GM23248 (cell line): ENCODE measurements around the gene MSRB2. TPM values are rescaled to one million over a fixed set of nuclear protein-coding genes. Genes with fewer than 3 reads are reported as not detected.
A peak's percentile ranks its signal among the peaks of the same experiment; 100 is the strongest.

Experiments used
- DNase-seq: peaks from one replicate; pipeline ENCODE4 v3.0.0-alpha.2; 2015
- H2AFZ ChIP-seq: fragments of 200-600 bp; sonication (generic); 2 replicates; pipeline ENCODE4 v1.6.1; 2016; ENCODE audit warnings: antibody characterized with exemption
- H3F3A ChIP-seq: fragments of 200-600 bp; sonication (generic); 2 replicates; pipeline ENCODE4 v1.6.1; 2016; ENCODE audit warnings: mild to moderate bottlenecking, antibody characterized with exemption, mixed run types; ENCODE audit not compliant: insufficient read depth
- H3K27ac ChIP-seq: fragments of 200-600 bp; sonication (generic); 2 replicates; pipeline ENCODE4 v1.5.1; 2016; ENCODE audit warnings: mild to moderate bottlenecking
- H3K27me3 ChIP-seq: fragments of 200-600 bp; sonication (generic); replicated peaks from 2 replicates; pipeline ENCODE4 v1.6.1; 2016; ENCODE audit warnings: mild to moderate bottlenecking; ENCODE audit not compliant: insufficient read depth
- H3K36me3 ChIP-seq: fragments of 200-600 bp; sonication (generic); 2 replicates; pipeline ENCODE4 v1.6.1; 2016; ENCODE audit warnings: low read depth, mild to moderate bottlenecking
- H3K4me1 ChIP-seq: fragments of 200-600 bp; sonication (generic); 2 replicates; pipeline ENCODE4 v1.6.1; 2016; ENCODE audit warnings: mild to moderate bottlenecking; ENCODE audit not compliant: insufficient read depth
- H3K4me2 ChIP-seq: fragments of 200-600 bp; sonication (generic); one replicate; pipeline ENCODE4 v1.6.1; 2016; ENCODE audit warnings: mild to moderate bottlenecking; ENCODE audit not compliant: unreplicated experiment
- H3K4me3 ChIP-seq: fragments of 200-600 bp; sonication (generic); 2 replicates; pipeline ENCODE4 v1.5.1; 2016; ENCODE audit warnings: mild to moderate bottlenecking
- H3K79me2 ChIP-seq: fragments of 200-600 bp; sonication (generic); 2 replicates; pipeline ENCODE4 v1.6.1; 2016; ENCODE audit warnings: mild to moderate bottlenecking; ENCODE audit not compliant: insufficient read depth
- H3K9ac ChIP-seq: fragments of 200-600 bp; sonication (generic); 2 replicates; pipeline ENCODE4 v1.6.1; 2016; ENCODE audit warnings: mild to moderate bottlenecking
- H3K9me2 ChIP-seq: fragments of 200-600 bp; sonication (generic); 2 replicates; pipeline ENCODE4 v1.6.1; 2016; ENCODE audit warnings: mixed run types, mild to moderate bottlenecking, moderate library complexity; ENCODE audit not compliant: insufficient read depth
- H3K9me3 ChIP-seq: fragments of 200-600 bp; sonication (generic); one replicate; pipeline ENCODE4 v1.6.1; 2017; ENCODE audit warnings: low read depth
- H4K20me1 ChIP-seq: fragments of 200-600 bp; sonication (generic); 2 replicates; pipeline ENCODE4 v1.6.0; 2016; ENCODE audit not compliant: insufficient read depth
- EZH2 ChIP-seq: fragments of 200-600 bp; sonication (generic); IDR thresholded peaks from 2 replicates; pipeline ENCODE4 v1.6.1; 2018; ENCODE audit warnings: antibody characterized with exemption, mild to moderate bottlenecking; ENCODE audit not compliant: insufficient read depth, poor library complexity, severe bottlenecking
- EZH2phosphoT487 ChIP-seq: fragments of 200-600 bp; sonication (generic); IDR thresholded peaks from 2 replicates; pipeline ENCODE4 v1.6.1; 2018; ENCODE audit warnings: antibody characterized with exemption, moderate library complexity, mild to moderate bottlenecking, low read depth; ENCODE audit not compliant: insufficient read depth
- WGBS, 2 experiments: methylation state at CpG; one replicate each; pipeline ENCODE4 v1.1.6; 2015 to 2017; ENCODE audit warnings: low lambda C conversion rate in 2 of 2, low coverage in 1 of 2; ENCODE audit errors: missing lambda C conversion rate in 2 of 2; 5-methylcytosine and 5-hydroxymethylcytosine counted together
- in situ Hi-C: fragments of 300-500 bp; cut with MboI; formaldehyde crosslinking; loops from 2 replicates; pipeline ENCODE4 v1.15.0; 2020
- polyA plus RNA-seq: library from polyadenylated mRNA; unstranded; fragments of >200 nt; fragmentation: Nextera tagmentation; extraction: Ambion mirVana; gene quantifications from 2 replicates; pipeline ENCODE4 v1.2.1, GENCODE V29; 2016
- total RNA-seq: library from RNA; depleted of rRNA; stranded (reverse); fragments of >200 nt; shearing (Covaris generic); gene quantifications from 2 replicates; pipeline ENCODE4 v1.2.3, GENCODE V29; 2014

Gene MSRB2
- total and polyA plus RNA-seq, 2 experiments from 2014 or later, result 25.0 to 69.5 TPM

GRCh38 chr10:23079700-23080099 lies 15.7 kb upstream of the MSRB2 start:
- Histone ChIP-seq H3K4me1 (peaks cover 4% of the 10 kb centered on the region; the same call in 1 of the 2 replicates), H3K36me3 (no peaks in the 10 kb centered on the region), H3K27ac (no peak overlapping the region), H2AFZ (no peak overlapping the region), H3K9me3 (no peaks in the 10 kb centered on the region), H3K4me2 (no peak overlapping the region), H3F3A (no peaks in the 10 kb centered on the region), H3K9me2 (no peaks in the 10 kb centered on the region), H3K79me2 (no peaks in the 10 kb centered on the region), H3K27me3 (no peaks in the 10 kb centered on the region), H3K4me3 (no peak overlapping the region), H4K20me1 (no peaks in the 10 kb centered on the region), H3K9ac (no peak overlapping the region)
- no peak for TF ChIP-seq EZH2
- TF ChIP-seq EZH2phosphoT487, result no peak
- 47% methylated on average over 4 of the region's 4 CpGs for WGBS, 2 experiments
- in situ Hi-C loops, result no loop called here
- DNase-seq, result no peak

GRCh38 chr10:23080262-23080661 lies 15.1 kb upstream of the MSRB2 start:
- no peak overlapping the region for H3K27ac ChIP-seq
- no peaks in the 10 kb centered on the region for H3K79me2 ChIP-seq
- peaks cover 4% of the 10 kb centered on the region; the same call in 1 of the 2 replicates for H3K4me1 ChIP-seq
- no peaks in the 10 kb centered on the region for H4K20me1 ChIP-seq
- no peak for DNase-seq
- no peaks in the 10 kb centered on the region for H3K9me2 ChIP-seq
- H3K9me3 ChIP-seq, result no peaks in the 10 kb centered on the region
- TF ChIP-seq EZH2 (no peak), EZH2phosphoT487 (no peak)
- no peaks in the 10 kb centered on the region for H3F3A ChIP-seq
- 59 to 69% methylated on average over 7 of the region's 7 CpGs for WGBS, 2 experiments
- no peak overlapping the region for H3K4me2 ChIP-seq
- H3K27me3 ChIP-seq, result no peaks in the 10 kb centered on the region
- no peaks in the 10 kb centered on the region for H3K36me3 ChIP-seq
- no peak overlapping the region for H3K4me3 ChIP-seq
- no peak overlapping the region for H2AFZ ChIP-seq
- no peak overlapping the region for H3K9ac ChIP-seq
- in situ Hi-C loops, result no loop called here

GRCh38 chr10:23081221-23081750 lies 14.1 kb upstream of the MSRB2 start:
- H3K4me3 ChIP-seq, result no peak overlapping the region

GRCh38 chr10:23081891-23082290 lies 13.5 kb upstream of the MSRB2 start:
- H3K27me3 ChIP-seq, result no peaks in the 10 kb centered on the region
- no peaks in the 10 kb centered on the region for H3K9me2 ChIP-seq
- H3K79me2 ChIP-seq, result no peaks in the 10 kb centered on the region
- no peaks in the 10 kb centered on the region for H3K9me3 ChIP-seq
- no peaks in the 10 kb centered on the region for H4K20me1 ChIP-seq
- in situ Hi-C loops, result no loop called here
- no peaks in the 10 kb centered on the region for H3F3A ChIP-seq
- H3K27ac ChIP-seq, result no peak overlapping the region
- H3K4me3 ChIP-seq, result no peak overlapping the region
- TF ChIP-seq EZH2phosphoT487 (no peak), EZH2 (no peak)
- peak; percentile 32 for DNase-seq
- no peak overlapping the region for H3K9ac ChIP-seq
- H3K36me3 ChIP-seq, result no peaks in the 10 kb centered on the region
- no peak overlapping the region for H3K4me2 ChIP-seq
- H3K4me1 ChIP-seq, result peaks cover 4% of the 10 kb centered on the region; the same call in 1 of the 2 replicates
- no peak overlapping the region for H2AFZ ChIP-seq
- WGBS, 2 experiments, result 76 to 78% methylated on average over 4 of the region's 4 CpGs

More at GRCh38 chr10:23081221-23081750, 14.1 kb upstream of the MSRB2 start:
- Histone ChIP-seq H2AFZ (no peak overlapping the region), H3K79me2 (no peaks in the 10 kb centered on the region), H3K4me1 (peaks cover 4% of the 10 kb centered on the region; the same call in 1 of the 2 replicates), H3F3A (no peaks in the 10 kb centered on the region), H4K20me1 (no peaks in the 10 kb centered on the region), H3K4me2 (peak overlapping the region; percentile 12), H3K27me3 (no peaks in the 10 kb centered on the region), H3K9ac (no peak overlapping the region), H3K27ac (no peak overlapping the region), H3K9me2 (no peaks in the 10 kb centered on the region), H3K36me3 (no peaks in the 10 kb centered on the region), H3K9me3 (no peaks in the 10 kb centered on the region)
- peak; percentile 63 for DNase-seq
- in situ Hi-C loops, result no loop called here
- TF ChIP-seq EZH2phosphoT487, result no peak
- WGBS, 2 experiments, result 3 to 5% methylated on average over 7 of the region's 7 CpGs

GRCh38 chr10:23088609-23089008 lies 6.8 kb upstream of the MSRB2 start:
- 0 out of 2 replicates have a peak, but pooled peaks cover 3% of the 10 kb centered on the region for H3K9me2 ChIP-seq
- peak; percentile 14 for DNase-seq
- no peaks in the 10 kb centered on the region for H4K20me1 ChIP-seq
- H3K9ac ChIP-seq, result no peak overlapping the region
- H3K4me1 ChIP-seq, result peaks cover 8% of the 10 kb centered on the region
- no peaks in the 10 kb centered on the region for H3K27me3 ChIP-seq
- H3K9me3 ChIP-seq, result no peaks in the 10 kb centered on the region
- H2AFZ ChIP-seq, result no peak overlapping the region
- no peak overlapping the region for H3K27ac ChIP-seq
- H3K36me3 ChIP-seq, result no peaks in the 10 kb centered on the region
- TF ChIP-seq EZH2phosphoT487 (no peak), EZH2 (no peak)
- no peaks in the 10 kb centered on the region for H3K79me2 ChIP-seq
- H3K4me2 ChIP-seq, result no peak overlapping the region
- in situ Hi-C loops, result no loop called here
- no peak overlapping the region for H3K4me3 ChIP-seq
- H3F3A ChIP-seq, result no peaks in the 10 kb centered on the region
